SK-N-SH (cell line): Measurements from ENCODE around the gene SMIM36. TPM values are rescaled to one million over a fixed set of nuclear protein-coding genes. Genes with fewer than 3 reads are reported as not detected.

Experiments used
- CTCF ChIA-PET: fragments of 300-600, 350-600 bp; formaldehyde crosslinking; extraction: SDS; loops from one replicate; lab custom pipeline; 2021; lab: Yijun Ruan, JAX
- POLR2A ChIA-PET: fragments of 350-600 bp; sonication (Branson Sonifier 250); formaldehyde crosslinking; extraction: SDS; loops from one replicate; lab custom pipeline; 2020; ENCODE audit warnings: antibody characterized with exemption, inconsistent platforms; lab: Yijun Ruan, JAX
- DNase-seq: peaks from one replicate; pipeline ENCODE4 v3.0.0; 2012
- H2AFZ ChIP-seq: fragments of 200-600 bp; sonication (generic); 2 replicates; pipeline ENCODE4 v1.8.1; 2016; ENCODE audit warnings: antibody characterized with exemption, mild to moderate bottlenecking, low read depth
- H3F3A ChIP-seq: fragments of 200-600 bp; sonication (generic); replicated peaks from 2 replicates; pipeline ENCODE3; 2016; ENCODE audit warnings: antibody characterized with exemption, mild to moderate bottlenecking; ENCODE audit not compliant: insufficient read depth
- H3K27ac ChIP-seq, 2 experiments: fragments of 200-500 bp in 1 of 2; fragments of 200-600 bp in 1 of 2; sonication (Bioruptor generic) in 1 of 2; sonication (generic), shearing (Covaris generic) in 1 of 2; 2 replicates each; pipeline versions ENCODE4 v1.5.1 to v1.6.1; 2014 to 2016; ENCODE audit warnings: low read depth in 2 of 2, inconsistent platforms in 1 of 2, low read length in 1 of 2, mild to moderate bottlenecking in 1 of 2, mixed read lengths in 1 of 2
- H3K27me3 ChIP-seq: fragments of 200-600 bp; sonication (generic), shearing (Covaris generic); 2 replicates; pipeline ENCODE4 v1.6.1; 2016; ENCODE audit warnings: mixed run types; ENCODE audit not compliant: insufficient read depth
- H3K36me3 ChIP-seq, 2 experiments: fragments of 200-500 bp in 1 of 2; fragments of 200-600 bp in 1 of 2; sonication (Bioruptor generic) in 1 of 2; sonication (generic) in 1 of 2; replicated peaks in 1 of 2; 2 replicates each; pipeline versions ENCODE3 to v1.5.1; 2014 to 2016; ENCODE audit warnings: low read length in 1 of 2, mild to moderate bottlenecking in 1 of 2; ENCODE audit not compliant: insufficient read depth in 2 of 2, control insufficient read depth in 1 of 2
- H3K4me1 ChIP-seq, 2 experiments: fragments of 200-500 bp in 1 of 2; fragments of 200-600 bp in 1 of 2; sonication (Bioruptor generic) in 1 of 2; sonication (generic), shearing (Covaris generic) in 1 of 2; 2 replicates each; pipeline versions ENCODE4 v1.5.1 to v1.6.1; 2014 to 2016; ENCODE audit warnings: low read depth in 1 of 2, low read length in 1 of 2, mixed run types in 1 of 2; ENCODE audit not compliant: insufficient read depth in 2 of 2, control insufficient read depth in 1 of 2
- H3K4me2 ChIP-seq: fragments of 200-600 bp; sonication (generic), shearing (Covaris generic); 2 replicates; pipeline ENCODE4 v1.6.1; 2017; ENCODE audit warnings: mixed run types
- H3K4me3 ChIP-seq, 2 experiments: fragments of 200-500 bp in 1 of 2; fragments of 200-600 bp in 1 of 2; sonication (Bioruptor generic) in 1 of 2; sonication (generic), shearing (Covaris generic) in 1 of 2; 2 replicates each; pipeline versions ENCODE4 v1.5.1 to v1.8.1; 2014 to 2016; ENCODE audit warnings: low read depth in 2 of 2, inconsistent platforms in 1 of 2, low read length in 1 of 2, mild to moderate bottlenecking in 1 of 2, mixed read lengths in 1 of 2, moderate library complexity in 1 of 2
- H3K79me2 ChIP-seq: fragments of 200-600 bp; sonication (generic); 2 replicates; pipeline ENCODE4 v1.8.1; 2017; ENCODE audit warnings: mild to moderate bottlenecking; ENCODE audit not compliant: insufficient read depth
- H3K9ac ChIP-seq: fragments of 200-600 bp; sonication (generic); 2 replicates; pipeline ENCODE4 v1.6.1; 2017; ENCODE audit warnings: mixed run types
- H3K9me2 ChIP-seq: fragments of 200-600 bp; sonication (generic); 2 replicates; pipeline ENCODE4 v1.6.1; 2017; ENCODE audit warnings: mixed run types
- H3K9me3 ChIP-seq: fragments of 200-600 bp; sonication (generic); 2 replicates; pipeline ENCODE4 v1.6.1; 2017; ENCODE audit warnings: mixed run types, mild to moderate bottlenecking, moderate library complexity
- H4K20me1 ChIP-seq: fragments of 200-600 bp; sonication (generic); 2 replicates; pipeline ENCODE4 v1.6.1; 2017; ENCODE audit warnings: mild to moderate bottlenecking, mixed run types; ENCODE audit not compliant: insufficient read depth
- CHD2 ChIP-seq: fragments of 150-350 bp; IDR thresholded peaks from 2 replicates; pipeline ENCODE4 v1.6.1; 2018; ENCODE audit warnings: low read length; ENCODE audit not compliant: partially characterized antibody
- ELF1 ChIP-seq: IDR thresholded peaks from 2 replicates; pipeline ENCODE4 v1.4.0; 2012
- EP300 ChIP-seq, 2 experiments: IDR thresholded peaks; 2 replicates each; pipeline versions ENCODE4 v1.4.0 to v1.6.1; 2012; ENCODE audit warnings: borderline replicate concordance in 1 of 2, low read depth in 1 of 2, low read length in 1 of 2
- FOSL2 ChIP-seq: IDR thresholded peaks from 2 replicates; pipeline ENCODE4 v1.4.0; 2012; ENCODE audit warnings: low read depth, mild to moderate bottlenecking, moderate library complexity, borderline replicate concordance
- FOXM1 ChIP-seq: IDR thresholded peaks from 2 replicates; pipeline ENCODE4 v1.4.0; 2012; ENCODE audit warnings: low read depth, mild to moderate bottlenecking
- MEF2A ChIP-seq: IDR thresholded peaks from 2 replicates; pipeline ENCODE4 v1.4.0; 2012; ENCODE audit warnings: low read depth, borderline replicate concordance
- RAD21 ChIP-seq: IDR thresholded peaks from 2 replicates; pipeline ENCODE4 v1.6.1; 2012; ENCODE audit warnings: mild to moderate bottlenecking, low read length
- RCOR1 ChIP-seq: fragments of 150-350 bp; IDR thresholded peaks from 2 replicates; pipeline ENCODE4 v1.6.1; 2017; ENCODE audit warnings: antibody characterized with exemption, low read length
- SMC3 ChIP-seq: IDR thresholded peaks from 2 replicates; pipeline ENCODE4 v1.6.1; 2012; ENCODE audit warnings: low read depth, low read length, improper control_type of control experiment
- TAF1 ChIP-seq: IDR thresholded peaks from 2 replicates; pipeline ENCODE4 v1.6.1; 2012; ENCODE audit warnings: low read depth, mild to moderate bottlenecking, low read length, moderate library complexity, borderline replicate concordance
- TCF12 ChIP-seq: IDR thresholded peaks from 2 replicates; pipeline ENCODE4 v1.4.0; 2012
- WGBS: methylation state at CpG from one replicate; pipeline ENCODE4 v1.1.6; 2017; ENCODE audit warnings: low lambda C conversion rate; 5-methylcytosine and 5-hydroxymethylcytosine counted together
- polyA plus RNA-seq, 3 experiments: library from polyadenylated mRNA; depleted of rRNA; stranded (reverse); fragments of >200 nt; gene quantifications; 2 replicates each; pipeline ENCODE4 v1.2.3, GENCODE V29; 2012
- TF ChIP-seq, protein P1 (sequence below): fragments of 200-600 bp; sonication (generic); IDR thresholded peaks from 2 replicates; pipeline ENCODE4 v1.6.1; 2017; ENCODE audit warnings: antibody characterized with exemption, mild to moderate bottlenecking, moderate library complexity
- TF ChIP-seq, protein P2 (sequence below): IDR thresholded peaks from 2 replicates; pipeline ENCODE4 v1.4.0; 2012; ENCODE audit warnings: low read depth
- TF ChIP-seq, protein P3 (sequence below): IDR thresholded peaks from 2 replicates; pipeline ENCODE4; 2012

SMIM36 gene
- polyA plus RNA-seq, 1 of the 3 experiments (the other 2 are of a cell fraction) = not detected

DNA sequence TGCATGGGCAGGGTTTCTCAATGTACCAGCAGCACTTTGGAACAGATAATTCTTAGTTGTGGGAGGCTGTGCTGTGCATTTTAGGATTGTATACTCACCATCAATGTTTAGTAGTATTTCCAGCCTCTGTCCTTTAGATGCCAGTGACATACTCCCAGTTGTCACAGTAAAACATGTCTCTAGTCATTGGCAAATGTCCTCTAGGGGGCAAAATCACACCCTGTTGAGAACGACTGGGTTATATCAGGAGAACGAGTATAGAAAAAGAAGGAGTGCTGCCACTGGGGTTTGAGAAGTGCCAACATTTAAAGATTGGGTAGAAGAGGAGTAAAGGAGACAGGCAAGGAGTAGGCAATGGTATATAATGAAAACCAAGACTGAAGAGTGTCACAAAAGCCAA, 37.9 kb upstream of the SMIM36 start:
- no peaks in the 10 kb centered on the region for H3F3A ChIP-seq
- no peaks in the 10 kb centered on the region for H4K20me1 ChIP-seq
- H2AFZ ChIP-seq = no peak overlapping the region
- no peaks in the 10 kb centered on the region for H3K79me2 ChIP-seq
- no peaks in the 10 kb centered on the region for H3K36me3 ChIP-seq
- H3K27me3 ChIP-seq = no peaks in the 10 kb centered on the region; the same call in 1 of the 2 replicates
- DNase-seq = no peak
- H3K9me2 ChIP-seq = no peaks in the 10 kb centered on the region
- no peak overlapping the region for H3K9ac ChIP-seq
- no peak overlapping the region for H3K4me2 ChIP-seq
- no peaks in the 10 kb centered on the region for H3K4me1 ChIP-seq
- TF ChIP-seq, protein P1, sequence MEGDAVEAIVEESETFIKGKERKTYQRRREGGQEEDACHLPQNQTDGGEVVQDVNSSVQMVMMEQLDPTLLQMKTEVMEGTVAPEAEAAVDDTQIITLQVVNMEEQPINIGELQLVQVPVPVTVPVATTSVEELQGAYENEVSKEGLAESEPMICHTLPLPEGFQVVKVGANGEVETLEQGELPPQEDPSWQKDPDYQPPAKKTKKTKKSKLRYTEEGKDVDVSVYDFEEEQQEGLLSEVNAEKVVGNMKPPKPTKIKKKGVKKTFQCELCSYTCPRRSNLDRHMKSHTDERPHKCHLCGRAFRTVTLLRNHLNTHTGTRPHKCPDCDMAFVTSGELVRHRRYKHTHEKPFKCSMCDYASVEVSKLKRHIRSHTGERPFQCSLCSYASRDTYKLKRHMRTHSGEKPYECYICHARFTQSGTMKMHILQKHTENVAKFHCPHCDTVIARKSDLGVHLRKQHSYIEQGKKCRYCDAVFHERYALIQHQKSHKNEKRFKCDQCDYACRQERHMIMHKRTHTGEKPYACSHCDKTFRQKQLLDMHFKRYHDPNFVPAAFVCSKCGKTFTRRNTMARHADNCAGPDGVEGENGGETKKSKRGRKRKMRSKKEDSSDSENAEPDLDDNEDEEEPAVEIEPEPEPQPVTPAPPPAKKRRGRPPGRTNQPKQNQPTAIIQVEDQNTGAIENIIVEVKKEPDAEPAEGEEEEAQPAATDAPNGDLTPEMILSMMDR = peak; percentile 41
- peak; percentile 49 for TF ChIP-seq SMC3
- no peak for TF ChIP-seq TAF1
- no peak for TF ChIP-seq FOSL2
- peak; percentile 69 for TF ChIP-seq RAD21
- TF ChIP-seq, protein P2, sequence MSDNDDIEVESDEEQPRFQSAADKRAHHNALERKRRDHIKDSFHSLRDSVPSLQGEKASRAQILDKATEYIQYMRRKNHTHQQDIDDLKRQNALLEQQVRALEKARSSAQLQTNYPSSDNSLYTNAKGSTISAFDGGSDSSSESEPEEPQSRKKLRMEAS = no peak
- no peak overlapping the region for H3K27ac ChIP-seq
- POLR2A ChIA-PET = no interaction called here
- no peak overlapping the region for H3K4me3 ChIP-seq
- 46% methylated on average over 2 of the region's 2 CpGs for WGBS
- H3K9me3 ChIP-seq = no peaks in the 10 kb centered on the region
- CTCF ChIA-PET = interaction anchor here (1.7 to 2.2 kb wide), 6 partner anchors 18 to 221 kb away, joined by 5 to 20 read pairs (median 6); no protein-coding TSS in a partner anchor

DNA sequence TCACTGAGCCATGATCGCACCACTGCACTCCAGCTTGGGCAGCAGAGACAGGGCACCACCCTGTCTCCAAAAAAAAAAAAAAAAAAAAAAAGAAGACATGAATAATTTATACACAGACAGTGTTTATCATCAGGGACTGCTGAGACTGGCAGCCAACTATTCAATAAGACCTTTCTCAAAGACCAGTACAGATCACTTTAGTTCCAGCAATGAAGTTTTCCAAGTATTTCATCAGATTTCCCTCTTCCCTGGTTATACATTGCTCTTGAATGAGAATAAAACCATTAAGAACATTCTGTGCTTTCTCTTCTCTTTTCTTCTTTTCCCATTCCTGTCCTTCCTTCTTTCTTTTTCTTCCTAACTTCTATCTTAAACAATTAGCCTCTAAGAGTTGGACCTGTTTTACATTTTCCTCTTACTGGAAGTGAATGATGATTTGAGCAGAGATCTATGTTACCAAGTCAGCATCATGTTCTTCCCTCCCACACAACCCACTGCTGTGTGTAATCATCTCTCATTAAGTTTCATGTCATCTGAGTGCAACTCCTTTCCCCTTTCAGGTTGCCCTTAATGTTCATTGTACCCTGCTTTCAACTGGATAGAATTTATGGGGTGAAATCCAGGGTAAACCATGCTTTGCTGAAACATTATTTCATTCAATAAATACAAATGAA, 35.9 kb upstream of the SMIM36 start:
- Histone ChIP-seq H3K36me3 (no peaks in the 10 kb centered on the region), H3K9ac (no peak overlapping the region), H4K20me1 (no peaks in the 10 kb centered on the region), H3K4me3 (no peak overlapping the region), H3K4me1 (no peaks in the 10 kb centered on the region), H3K4me2 (no peak overlapping the region), H3K9me2 (no peaks in the 10 kb centered on the region), H3K79me2 (no peaks in the 10 kb centered on the region), H3F3A (no peaks in the 10 kb centered on the region), H3K27ac (no peak overlapping the region), H3K9me3 (no peaks in the 10 kb centered on the region), H2AFZ (no peak overlapping the region), H3K27me3 (no peaks in the 10 kb centered on the region)
- TF ChIP-seq, protein P3, sequence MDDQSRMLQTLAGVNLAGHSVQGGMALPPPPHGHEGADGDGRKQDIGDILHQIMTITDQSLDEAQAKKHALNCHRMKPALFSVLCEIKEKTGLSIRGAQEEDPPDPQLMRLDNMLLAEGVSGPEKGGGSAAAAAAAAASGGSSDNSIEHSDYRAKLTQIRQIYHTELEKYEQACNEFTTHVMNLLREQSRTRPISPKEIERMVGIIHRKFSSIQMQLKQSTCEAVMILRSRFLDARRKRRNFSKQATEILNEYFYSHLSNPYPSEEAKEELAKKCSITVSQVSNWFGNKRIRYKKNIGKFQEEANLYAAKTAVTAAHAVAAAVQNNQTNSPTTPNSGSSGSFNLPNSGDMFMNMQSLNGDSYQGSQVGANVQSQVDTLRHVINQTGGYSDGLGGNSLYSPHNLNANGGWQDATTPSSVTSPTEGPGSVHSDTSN = no peak
- TF ChIP-seq ELF1 = no peak
- TF ChIP-seq MEF2A = no peak
- no peak for TF ChIP-seq CHD2
- TF ChIP-seq RAD21 = no peak
- no peak for TF ChIP-seq FOXM1
- TF ChIP-seq EP300 (IDR thresholded peaks at IDR 0.05; ENCODE audit: borderline replicate concordance in 1 of 2, low read depth in 1 of 2, low read length in 1 of 2) = no peak
- no peak for TF ChIP-seq TCF12
- no peak for TF ChIP-seq RCOR1
- no peak for TF ChIP-seq SMC3
- CTCF ChIA-PET = interaction anchor here (1.1 to 2.2 kb wide), 6 partner anchors 11 to 175 kb away, joined by 3 to 20 read pairs (median 6); partner anchors contain the start of gene TMEM100
- WGBS = 72% methylated on average over 1 of the region's 1 CpG
- DNase-seq = no peak
- POLR2A ChIA-PET = no interaction called here
